Measurements from ENCODE around the gene SERPINE1. TPM values are rescaled to one million over a fixed set of nuclear protein-coding genes. Genes with fewer than 3 reads are reported as not detected.
"Not testable (repeated sequence)": the region's sequence is repeated elsewhere in the genome, so short reads cannot be mapped to it uniquely, and the experiment has no call there.

SERPINE1 gene
- total RNA-seq, 2 experiments from 2014 or later, result 0.07 TPM; not detected in 1

DNA sequence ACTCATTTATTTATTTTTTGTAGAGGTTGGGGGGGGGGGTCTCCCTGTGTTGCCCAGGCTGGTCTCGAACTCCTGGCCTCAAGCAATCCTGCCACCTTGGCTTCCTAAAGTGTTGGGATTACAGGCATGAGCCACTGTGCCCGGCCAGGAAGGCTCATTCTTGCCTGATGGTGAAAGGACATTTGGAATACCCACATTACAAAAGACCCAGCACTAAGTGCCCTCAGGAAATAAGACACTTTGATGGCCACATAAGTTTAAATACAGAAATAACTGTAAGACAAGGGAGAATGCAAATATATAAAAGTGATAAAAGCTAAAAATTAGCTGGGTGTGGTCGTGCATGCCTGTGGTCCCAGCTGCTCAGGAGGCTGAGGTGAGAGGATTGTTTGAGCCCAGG is 8.0 kb upstream of the SERPINE1 start:
- peaks cover 10% of the 10 kb centered on the region for H3K4me1 Mint-ChIP-seq (ENCODE audit: low read depth)
- intact Hi-C loops (cut with micrococcal nuclease), result no loop called here
- no peaks in the 10 kb centered on the region for H3K36me3 Mint-ChIP-seq (ENCODE audit: low read depth)
- H3K27ac Mint-ChIP-seq, result no peak overlapping the region
- no peak overlapping the region for H3K4me3 Mint-ChIP-seq
- peaks cover 28% of the 10 kb centered on the region for H3K27me3 Mint-ChIP-seq (ENCODE audit: low read depth)
- CTCF ChIA-PET, result interaction anchor here (0.6 kb wide), 1 partner anchor 17 kb away, joined by 3 read pairs; no protein-coding TSS in a partner anchor
- H3K9me3 Mint-ChIP-seq, result no peaks in the 10 kb centered on the region
- DNase-seq, result no peak

DNA sequence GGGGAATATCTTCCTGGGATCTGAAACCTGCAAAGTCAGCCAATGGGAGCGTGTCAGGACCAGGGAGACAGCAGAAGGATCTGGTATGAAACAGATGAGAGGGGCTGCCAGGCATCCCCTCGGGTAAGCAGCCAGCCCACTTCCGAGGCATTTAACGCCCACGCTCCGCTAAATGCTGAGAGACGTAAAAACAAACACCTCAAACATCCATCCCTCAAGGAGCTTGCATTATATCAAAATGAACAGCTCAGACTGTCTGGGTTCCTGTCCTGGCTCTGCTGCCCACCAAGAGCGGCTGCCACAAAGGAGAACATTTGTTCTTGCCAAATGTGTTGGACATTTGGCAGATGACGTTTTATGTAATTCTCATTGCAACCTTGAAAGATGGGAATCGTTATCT is 7.0 kb upstream of the SERPINE1 start:
- H3K27ac Mint-ChIP-seq, result no peak overlapping the region
- intact Hi-C loops (cut with micrococcal nuclease), result no loop called here
- peaks cover 15% of the 10 kb centered on the region for H3K4me1 Mint-ChIP-seq (ENCODE audit: low read depth)
- no peaks in the 10 kb centered on the region for H3K9me3 Mint-ChIP-seq
- H3K27me3 Mint-ChIP-seq (ENCODE audit: low read depth), result peaks cover 32% of the 10 kb centered on the region
- H3K36me3 Mint-ChIP-seq (ENCODE audit: low read depth), result no peaks in the 10 kb centered on the region
- no peak overlapping the region for H3K4me3 Mint-ChIP-seq
- DNase-seq, result no peak
- CTCF ChIA-PET, result interaction anchor here (0.7 to 1.5 kb wide), 2 partner anchors 10 to 24 kb away, joined by 3 to 5 read pairs; no protein-coding TSS in a partner anchor

DNA sequence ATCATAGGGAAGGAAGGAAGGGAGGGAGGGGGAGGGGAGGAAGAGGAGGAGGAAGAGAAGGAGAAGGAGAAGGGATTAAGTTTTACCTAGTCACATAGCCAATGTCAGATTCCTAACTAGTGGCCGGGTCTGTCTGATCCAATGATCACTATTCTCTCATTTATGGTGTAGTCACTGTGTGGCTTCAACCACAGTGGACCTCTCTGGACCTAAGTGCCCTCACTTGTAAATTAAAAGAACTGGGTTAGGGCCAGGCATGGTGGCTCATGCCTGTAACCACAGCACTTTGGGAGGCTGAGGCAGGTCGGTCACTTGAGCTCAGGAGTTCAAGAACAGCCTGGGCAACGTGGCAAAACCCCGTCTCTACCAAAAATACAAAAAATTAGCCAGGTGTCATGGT is 6.6 kb upstream of the SERPINE1 start:
- Mint-ChIP-seq H3K9me3 (no peaks in the 10 kb centered on the region), H3K27me3 (ENCODE audit: low read depth) (peaks cover 35% of the 10 kb centered on the region), H3K27ac (no peak overlapping the region), H3K4me1 (ENCODE audit: low read depth) (peaks cover 18% of the 10 kb centered on the region), H3K4me3 (no peak overlapping the region), H3K36me3 (ENCODE audit: low read depth) (no peaks in the 10 kb centered on the region)
- CTCF ChIA-PET, result interaction anchor here (0.7 to 1.5 kb wide), 2 partner anchors 24 to 162 kb away, joined by 3 to 5 read pairs; no protein-coding TSS in a partner anchor
- DNase-seq, result no peak
- intact Hi-C loops (cut with micrococcal nuclease), result no loop called here

DNA sequence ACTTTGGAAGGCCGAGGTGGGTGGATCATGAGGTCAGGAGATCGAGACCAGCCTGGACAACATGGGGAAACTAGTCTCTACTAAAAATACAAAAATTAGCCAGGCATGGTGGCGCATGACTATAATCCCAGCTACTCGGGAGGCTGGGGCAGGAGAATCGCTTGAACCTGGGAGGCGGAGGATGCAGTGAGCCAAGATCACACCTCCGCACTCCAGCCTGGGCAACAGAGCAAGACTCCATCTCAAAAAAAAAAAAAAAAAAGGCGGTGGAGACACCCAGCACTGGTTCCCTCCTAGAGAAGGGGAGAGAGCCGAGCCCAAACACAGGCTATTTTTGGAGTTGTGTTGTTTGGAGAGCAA is 5.3 kb upstream of the SERPINE1 start:
- CTCF ChIA-PET, result interaction anchor here (0.6 kb wide), 1 partner anchor 17 kb away, joined by 3 read pairs; no protein-coding TSS in a partner anchor
- H3K27ac Mint-ChIP-seq; H3K36me3 Mint-ChIP-seq (ENCODE audit: low read depth); intact Hi-C loops (cut with micrococcal nuclease); H3K9me3 Mint-ChIP-seq; DNase-seq: not testable (repeated sequence)
- Mint-ChIP-seq H3K27me3 (ENCODE audit: low read depth) (peaks cover 45% of the 10 kb centered on the region), H3K4me1 (ENCODE audit: low read depth) (peaks cover 27% of the 10 kb centered on the region), H3K4me3 (peak overlapping the region; percentile 58)

DNA sequence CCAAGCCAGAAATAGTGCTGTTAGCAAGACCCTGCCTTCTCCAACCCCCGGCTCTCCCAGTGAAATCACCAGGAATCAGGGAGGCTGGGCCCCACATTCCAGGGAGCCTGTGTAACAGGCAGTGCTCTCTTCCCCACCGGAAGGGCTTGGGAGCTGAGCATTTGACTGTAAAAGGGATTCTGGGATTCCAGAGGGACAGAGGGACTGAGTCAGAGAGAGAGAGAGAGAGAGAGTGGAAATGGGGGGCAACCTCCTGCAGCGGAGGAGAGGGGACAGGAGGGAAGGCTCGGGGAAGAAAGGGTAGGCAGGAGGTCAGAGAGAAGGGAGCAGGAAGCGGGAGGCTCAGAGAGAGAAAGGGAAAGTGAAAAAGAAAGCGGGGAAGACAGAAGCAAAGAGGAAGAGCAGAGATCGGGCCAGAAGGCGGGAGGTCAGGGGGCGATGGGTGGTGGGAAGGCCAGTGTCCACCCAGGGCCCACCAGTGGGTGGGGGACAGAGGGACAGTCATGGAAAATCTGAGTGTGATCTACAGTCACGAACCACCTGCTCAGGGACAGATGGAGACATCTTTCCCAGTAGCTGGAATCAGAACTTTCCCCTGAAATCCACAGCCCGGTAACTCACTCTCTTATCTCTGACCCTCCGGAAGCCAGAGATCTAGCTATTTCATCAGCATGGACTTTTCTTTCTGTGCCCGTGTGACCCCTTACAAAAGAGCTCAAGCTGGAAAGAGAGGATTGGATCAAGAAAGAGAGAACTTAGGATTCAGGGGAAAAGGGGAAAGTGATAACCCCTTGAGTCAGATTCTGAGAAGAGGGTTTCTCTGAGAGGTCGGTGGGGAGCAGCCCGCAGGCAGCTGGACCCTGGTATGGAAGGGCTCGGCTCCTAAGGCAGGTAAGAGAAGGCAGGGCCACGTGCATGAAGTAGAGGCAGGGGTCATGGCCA is 4.6 kb upstream of the SERPINE1 start:
- no peak for DNase-seq
- CTCF ChIA-PET, result interaction anchor here (0.6 to 4.1 kb wide), 7 partner anchors 12 to 417 kb away, joined by 3 to 20 read pairs (median 4); partner anchors contain the start of gene POP7
- Mint-ChIP-seq H3K36me3 (ENCODE audit: low read depth) (no peaks in the 10 kb centered on the region), H3K27ac (no peak overlapping the region), H3K4me1 (ENCODE audit: low read depth) (peaks cover 34% of the 10 kb centered on the region), H3K27me3 (ENCODE audit: low read depth) (peaks cover 51% of the 10 kb centered on the region), H3K9me3 (no peaks in the 10 kb centered on the region), H3K4me3 (peak overlapping the region; percentile 58)
- intact Hi-C loops (cut with micrococcal nuclease), result loop anchor here (2.0 kb wide), 1 partner anchor 17 kb away; no protein-coding TSS in a partner anchor

DNA sequence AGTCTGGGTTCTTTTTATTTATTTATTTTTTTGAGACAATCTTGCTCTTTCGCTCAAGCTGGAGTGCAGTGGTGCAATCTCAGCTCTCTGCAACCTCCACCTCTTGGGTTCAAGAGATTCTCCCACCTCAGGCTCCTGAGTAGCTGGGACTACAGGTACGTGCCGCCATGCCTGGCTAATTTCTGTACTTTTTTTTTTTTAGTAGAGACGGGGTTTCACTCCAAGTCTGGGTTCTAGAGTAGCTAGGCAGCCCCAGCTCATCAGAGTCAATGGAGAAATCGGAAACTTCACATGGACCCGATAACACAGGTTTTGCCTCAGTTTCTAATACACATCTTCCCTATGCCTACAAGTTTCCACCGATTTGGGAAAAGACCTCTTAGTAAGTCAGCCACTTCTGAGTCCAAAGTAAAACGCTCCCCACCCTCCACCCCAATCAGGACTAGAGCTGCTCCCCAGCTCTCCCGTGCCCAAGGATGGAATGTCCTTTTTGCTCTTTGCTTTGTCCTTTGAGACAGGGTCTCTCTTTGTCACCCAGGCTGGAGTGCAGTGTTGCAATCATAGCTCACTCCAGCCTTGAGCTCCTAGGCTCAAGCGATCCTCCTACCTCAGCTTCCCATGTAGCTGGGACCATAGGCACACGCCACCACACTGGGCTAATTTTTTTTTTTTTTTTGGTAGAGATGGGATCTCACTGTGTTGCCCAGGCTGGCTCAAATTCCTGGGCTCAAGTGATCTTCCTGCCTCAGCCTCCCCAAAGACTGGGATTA is 3.8 kb upstream of the SERPINE1 start:
- Mint-ChIP-seq H3K4me1 (ENCODE audit: low read depth) (peaks cover 35% of the 10 kb centered on the region), H3K27ac (no peak overlapping the region), H3K4me3 (no peak overlapping the region), H3K9me3 (no peaks in the 10 kb centered on the region), H3K36me3 (ENCODE audit: low read depth) (no peaks in the 10 kb centered on the region), H3K27me3 (ENCODE audit: low read depth) (peaks cover 56% of the 10 kb centered on the region)
- intact Hi-C loops (cut with micrococcal nuclease), result loop anchor here (2.0 kb wide), 1 partner anchor 16 kb away; no protein-coding TSS in a partner anchor
- no peak for DNase-seq
- CTCF ChIA-PET, result interaction anchor here (0.7 to 4.1 kb wide), 8 partner anchors 11 to 417 kb away, joined by 3 to 20 read pairs (median 4); partner anchors contain the start of gene POP7

DNA sequence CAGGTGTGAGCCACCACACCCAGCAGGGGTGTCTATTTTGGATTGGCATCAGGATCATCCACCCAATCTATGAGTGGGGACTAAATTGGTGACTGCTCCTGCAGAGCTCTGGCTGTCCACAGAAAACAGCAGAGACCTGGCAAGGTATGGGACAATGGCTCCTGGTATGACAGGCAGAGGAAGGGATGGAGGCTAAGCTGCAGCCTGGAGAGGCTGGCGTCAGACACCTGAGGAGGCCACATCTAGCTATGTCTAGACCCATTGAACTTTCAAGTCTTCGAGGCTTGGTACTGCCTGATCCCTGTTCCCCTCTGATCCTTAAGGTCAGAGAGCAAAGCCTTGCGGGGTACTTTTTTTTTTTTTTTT is 3.2 kb upstream of the SERPINE1 start:
- intact Hi-C loops (cut with micrococcal nuclease), result loop anchor here (2.0 kb wide), 1 partner anchor 15 kb away; no protein-coding TSS in a partner anchor
- peaks cover 35% of the 10 kb centered on the region for H3K4me1 Mint-ChIP-seq (ENCODE audit: low read depth)
- DNase-seq, result no peak
- no peaks in the 10 kb centered on the region for H3K9me3 Mint-ChIP-seq
- no peak overlapping the region for H3K4me3 Mint-ChIP-seq
- no peaks in the 10 kb centered on the region for H3K36me3 Mint-ChIP-seq (ENCODE audit: low read depth)
- CTCF ChIA-PET, result interaction anchor here (0.7 to 4.1 kb wide), 5 partner anchors 21 to 192 kb away, joined by 3 to 20 read pairs (median 6); no protein-coding TSS in a partner anchor
- H3K27ac Mint-ChIP-seq, result no peak overlapping the region
- H3K27me3 Mint-ChIP-seq (ENCODE audit: low read depth), result peaks cover 56% of the 10 kb centered on the region

DNA sequence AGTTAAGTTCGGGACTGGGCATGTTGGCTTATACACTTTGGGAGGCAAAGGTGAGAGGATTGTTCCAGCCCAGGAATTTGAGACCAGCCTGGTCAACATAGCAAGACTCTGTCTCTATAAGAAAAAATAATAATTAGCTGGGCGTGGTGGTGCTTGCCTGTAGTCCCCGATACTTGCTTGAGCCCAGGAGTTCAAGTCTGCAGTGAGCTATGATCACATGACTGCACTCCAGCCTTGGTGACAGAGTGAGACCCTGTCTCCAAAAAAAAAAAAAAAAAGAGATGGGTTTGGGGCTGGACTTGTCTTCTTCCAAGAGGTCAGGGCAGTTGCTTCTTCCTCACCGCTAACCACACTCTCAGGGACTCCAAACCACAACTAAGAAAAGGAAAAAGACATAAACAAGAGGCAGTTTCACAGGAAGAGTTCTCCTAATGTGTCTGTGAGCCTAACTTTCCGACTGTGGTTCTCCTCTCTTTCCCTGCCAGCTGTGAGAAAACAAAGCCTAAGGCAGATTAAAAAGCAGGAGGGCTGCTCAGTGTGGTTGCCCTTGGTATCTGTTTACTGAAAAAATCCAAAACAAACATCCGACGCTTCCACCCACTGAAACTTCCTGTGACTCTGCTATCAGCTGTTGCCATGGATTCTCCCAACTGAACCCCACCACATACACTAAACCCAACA is 2.4 kb upstream of the SERPINE1 start:
- intact Hi-C loops (cut with micrococcal nuclease), result no loop called here

DNA sequence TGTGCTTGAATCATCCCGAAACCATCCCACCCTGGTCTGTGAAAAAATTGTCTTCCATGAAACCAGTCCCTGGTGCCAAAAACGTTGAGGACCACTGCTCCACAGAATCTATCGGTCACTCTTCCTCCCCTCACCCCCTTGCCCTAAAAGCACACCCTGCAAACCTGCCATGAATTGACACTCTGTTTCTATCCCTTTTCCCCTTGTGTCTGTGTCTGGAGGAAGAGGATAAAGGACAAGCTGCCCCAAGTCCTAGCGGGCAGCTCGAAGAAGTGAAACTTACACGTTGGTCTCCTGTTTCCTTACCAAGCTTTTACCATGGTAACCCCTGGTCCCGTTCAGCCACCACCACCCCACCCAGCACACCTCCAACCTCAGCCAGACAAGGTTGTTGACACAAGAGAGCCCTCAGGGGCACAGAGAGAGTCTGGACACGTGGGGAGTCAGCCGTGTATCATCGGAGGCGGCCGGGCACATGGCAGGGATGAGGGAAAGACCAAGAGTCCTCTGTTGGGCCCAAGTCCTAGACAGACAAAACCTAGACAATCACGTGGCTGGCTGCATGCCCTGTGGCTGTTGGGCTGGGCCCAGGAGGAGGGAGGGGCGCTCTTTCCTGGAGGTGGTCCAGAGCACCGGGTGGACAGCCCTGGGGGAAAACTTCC is 784 bp upstream of the SERPINE1 start:
- Mint-ChIP-seq H3K36me3 (ENCODE audit: low read depth) (no peaks in the 10 kb centered on the region), H3K4me1 (ENCODE audit: low read depth) (peaks cover 35% of the 10 kb centered on the region), H3K27me3 (ENCODE audit: low read depth) (peaks cover 48% of the 10 kb centered on the region), H3K9me3 (no peaks in the 10 kb centered on the region), H3K4me3 (no peak overlapping the region), H3K27ac (no peak overlapping the region)
- CTCF ChIA-PET, result interaction anchor here (0.8 to 4.1 kb wide), 3 partner anchors 18 to 98 kb away, joined by 3 to 20 read pairs (median 3); no protein-coding TSS in a partner anchor
- no peak for DNase-seq
- intact Hi-C loops (cut with micrococcal nuclease), result no loop called here

More for the DNA sequence above, 2.4 kb upstream of the SERPINE1 start:
- H3K27me3 Mint-ChIP-seq (ENCODE audit: low read depth), result peaks cover 53% of the 10 kb centered on the region
- peaks cover 35% of the 10 kb centered on the region for H3K4me1 Mint-ChIP-seq (ENCODE audit: low read depth)
- DNase-seq, result no peak
- H3K27ac Mint-ChIP-seq, result no peak overlapping the region
- no peak overlapping the region for H3K4me3 Mint-ChIP-seq
- no peaks in the 10 kb centered on the region for H3K9me3 Mint-ChIP-seq
- no peaks in the 10 kb centered on the region for H3K36me3 Mint-ChIP-seq (ENCODE audit: low read depth)
- CTCF ChIA-PET, result interaction anchor here (0.6 to 4.1 kb wide), 3 partner anchors 20 to 150 kb away, joined by 3 to 20 read pairs (median 3); no protein-coding TSS in a partner anchor

DNA sequence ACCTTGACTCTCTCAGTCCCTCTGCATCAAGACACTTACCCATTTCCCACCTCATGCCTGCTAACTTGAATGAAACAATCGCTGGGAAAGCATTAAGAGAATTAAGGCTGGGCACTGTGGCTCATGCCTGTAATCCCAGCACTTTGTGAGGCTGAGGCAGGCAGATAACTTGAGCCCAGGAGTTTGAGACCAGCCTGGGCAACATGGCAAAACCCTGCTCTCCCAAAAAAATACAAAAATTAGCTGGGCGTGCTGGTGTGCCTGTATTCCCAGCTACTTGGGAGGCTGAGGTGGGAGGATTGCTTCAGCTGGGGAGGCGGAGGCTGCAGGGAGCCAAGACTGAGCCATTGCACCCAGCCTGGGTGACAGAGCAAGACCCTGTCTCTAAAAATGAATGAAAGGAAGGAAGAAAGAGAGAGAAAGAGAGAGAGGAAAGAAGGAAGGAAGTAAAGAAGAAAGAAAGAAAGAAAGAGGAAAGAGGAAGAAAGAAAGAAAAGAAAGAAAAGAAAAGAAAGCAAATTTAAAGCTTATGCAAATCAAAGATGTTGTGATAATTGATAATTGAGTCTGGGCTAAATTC is 646 bp downstream of the SERPINE1 start:
- Mint-ChIP-seq H3K4me1 (ENCODE audit: low read depth) (peaks cover 28% of the 10 kb centered on the region), H3K27me3 (ENCODE audit: low read depth) (peaks cover 43% of the 10 kb centered on the region), H3K4me3 (peak overlapping the region; percentile 45), H3K27ac (no peak overlapping the region), H3K9me3 (no peaks in the 10 kb centered on the region), H3K36me3 (ENCODE audit: low read depth) (no peaks in the 10 kb centered on the region)
- CTCF ChIA-PET, result interaction anchor here (0.5 kb wide), 2 partner anchors 47 to 48 kb away, joined by 3 to 4 read pairs; no protein-coding TSS in a partner anchor
- intact Hi-C loops (cut with micrococcal nuclease), result loop anchor here (1.0 kb wide), 1 partner anchor 11 kb away; no protein-coding TSS in a partner anchor
- DNase-seq, result no peak

All from activated naive CD4-positive, alpha-beta T cell treated with anti-CD3 and anti-CD28 coated beads for 36 hours (primary cell).